HEK293 (cell line): ENCODE data around the gene SNX8.
A peak's percentile ranks its signal among the peaks of the same experiment; 100 is the strongest.

Source experiments
- CTCF ChIA-PET: fragments of 350-600 bp; formaldehyde crosslinking; extraction: SDS; loops from one replicate; lab custom pipeline; 2021; ENCODE audit warnings: antibody characterized with exemption; lab: Yijun Ruan, JAX
- POLR2A ChIA-PET: fragments of 300-600 bp; formaldehyde crosslinking; extraction: SDS; loops from one replicate; lab custom pipeline; 2020; ENCODE audit warnings: antibody characterized with exemption, inconsistent platforms; lab: Yijun Ruan, JAX
- H3K27ac ChIP-seq: fragments of 200-500 bp; sonication (Bioruptor generic); 2 replicates; pipeline ENCODE4 v1.5.1; 2014; ENCODE audit warnings: low read depth, low read length, control low read depth, inconsistent platforms; ENCODE audit errors: extremely low read depth
- H3K36me3 ChIP-seq, 2 experiments: fragments of 200-500 bp in 1 of 2; sonication (Bioruptor generic) in 1 of 2; 1 replicate in 1 of 2; 2 replicates in 1 of 2; pipeline ENCODE4 v1.5.1; 2014 to 2017; ENCODE audit warnings: inconsistent platforms in 2 of 2, low read length in 2 of 2; ENCODE audit not compliant: control insufficient read depth in 2 of 2, insufficient read depth in 1 of 2
- H3K4me1 ChIP-seq: fragments of 200-500 bp; sonication (Bioruptor generic); 2 replicates; pipeline ENCODE4 v1.5.1; 2014; ENCODE audit warnings: mild to moderate bottlenecking, low read length, inconsistent platforms; ENCODE audit not compliant: control insufficient read depth, insufficient read depth
- H3K4me3 ChIP-seq: 2 replicates; pipeline ENCODE4 v1.5.1; 2011; ENCODE audit warnings: low read depth, mild to moderate bottlenecking, control low read depth, low read length, moderate library complexity
- H3K9me3 ChIP-seq: fragments of 200-500 bp; sonication (Bioruptor generic); 2 replicates; pipeline ENCODE4 v1.5.1; 2014; ENCODE audit warnings: low read depth, low read length, inconsistent platforms; ENCODE audit not compliant: control insufficient read depth, insufficient read depth
- IKZF3 ChIP-seq: fragments of 450-650 bp; IDR thresholded peaks from 2 replicates; pipeline ENCODE4 v1.5.0; 2018; ENCODE audit warnings: missing biosample characterization, mild to moderate bottlenecking, missing genetic modification characterization, moderate library complexity
- INSM2 ChIP-seq: fragments of 450-650 bp; formaldehyde crosslinking; IDR thresholded peaks from 2 replicates; pipeline ENCODE4 v1.5.1; 2016; ENCODE audit warnings: missing biosample characterization, missing genetic modification characterization
- KLF9 ChIP-seq: fragments of 450-650 bp; formaldehyde crosslinking; IDR thresholded peaks from 2 replicates; pipeline ENCODE4 v1.5.1; 2016; ENCODE audit warnings: missing biosample characterization, missing genetic modification characterization, low read depth
- ZBTB20 ChIP-seq: fragments of 450-650 bp; formaldehyde crosslinking; IDR thresholded peaks from 2 replicates; pipeline ENCODE4 v1.5.1; 2016; ENCODE audit warnings: missing biosample characterization, missing genetic modification characterization
- ZBTB26 ChIP-seq: fragments of 450-650 bp; formaldehyde crosslinking; optimal IDR thresholded peaks from 2 replicates; pipeline ENCODE3; 2016; ENCODE audit warnings: missing biosample characterization, mild to moderate bottlenecking, missing genetic modification characterization
- ZIC2 ChIP-seq: fragments of 450-650 bp; formaldehyde crosslinking; IDR thresholded peaks from 2 replicates; pipeline ENCODE4 v1.5.1; 2016; ENCODE audit warnings: missing biosample characterization, missing genetic modification characterization
- ZNF114 ChIP-seq: fragments of 450-650 bp; formaldehyde crosslinking; IDR thresholded peaks from 2 replicates; pipeline ENCODE4 v1.5.0; 2017; ENCODE audit warnings: missing biosample characterization, missing genetic modification characterization
- ZNF138 ChIP-seq: fragments of 450-650 bp; formaldehyde crosslinking; IDR thresholded peaks from 2 replicates; pipeline ENCODE4 v1.5.1; 2016; ENCODE audit warnings: missing biosample characterization, missing genetic modification characterization, borderline replicate concordance
- ZNF169 ChIP-seq: fragments of 450-650 bp; formaldehyde crosslinking; IDR thresholded peaks from 2 replicates; pipeline ENCODE4 v1.5.1; 2016; ENCODE audit warnings: missing biosample characterization, missing genetic modification characterization
- ZNF292 ChIP-seq: fragments of 450-650 bp; formaldehyde crosslinking; IDR thresholded peaks from 2 replicates; pipeline ENCODE4 v1.5.1; 2016; ENCODE audit warnings: low read depth, missing biosample characterization, missing genetic modification characterization, borderline replicate concordance
- ZNF335 ChIP-seq: fragments of 450-650 bp; formaldehyde crosslinking; conservative IDR thresholded peaks from 2 replicates; pipeline ENCODE4 v1.5.1; 2016; ENCODE audit warnings: missing biosample characterization, missing genetic modification characterization
- ZNF341 ChIP-seq: fragments of 450-650 bp; formaldehyde crosslinking; IDR thresholded peaks from 2 replicates; pipeline ENCODE4; 2016; ENCODE audit warnings: low read depth, missing biosample characterization, missing genetic modification characterization
- ZNF350 ChIP-seq: fragments of 450-650 bp; formaldehyde crosslinking; IDR thresholded peaks from 2 replicates; pipeline ENCODE4 v1.5.0; 2017; ENCODE audit warnings: missing biosample characterization, mild to moderate bottlenecking, missing genetic modification characterization
- ZNF366 ChIP-seq: fragments of 450-650 bp; formaldehyde crosslinking; conservative IDR thresholded peaks from 2 replicates; pipeline ENCODE4 v1.5.1; 2016; ENCODE audit warnings: missing biosample characterization, missing genetic modification characterization
- ZNF398 ChIP-seq: fragments of 450-650 bp; formaldehyde crosslinking; IDR thresholded peaks from 2 replicates; pipeline ENCODE4 v1.5.1; 2017; ENCODE audit warnings: missing biosample characterization, missing genetic modification characterization
- ZNF561 ChIP-seq: fragments of 450-650 bp; IDR thresholded peaks from 2 replicates; pipeline ENCODE4 v1.5.1; 2018; ENCODE audit warnings: missing biosample characterization, missing genetic modification characterization, borderline replicate concordance
- ZNF692 ChIP-seq: fragments of 450-650 bp; formaldehyde crosslinking; IDR thresholded peaks from 2 replicates; pipeline ENCODE4 v1.5.1; 2016; ENCODE audit warnings: missing biosample characterization, missing genetic modification characterization
- ZNF785 ChIP-seq: fragments of 450-650 bp; formaldehyde crosslinking; IDR thresholded peaks from 2 replicates; pipeline ENCODE4 v1.5.1; 2016; ENCODE audit warnings: missing biosample characterization, missing genetic modification characterization
- ZXDB ChIP-seq: fragments of 450-650 bp; formaldehyde crosslinking; IDR thresholded peaks from 2 replicates; pipeline ENCODE4 v1.5.1; 2016; ENCODE audit warnings: missing biosample characterization, missing genetic modification characterization
- TF ChIP-seq, protein P1 (sequence below): fragments of 450-650 bp; formaldehyde crosslinking; IDR thresholded peaks from 2 replicates; pipeline ENCODE4 v1.5.1; 2016; ENCODE audit warnings: missing biosample characterization, missing genetic modification characterization
- TF ChIP-seq, protein P2 (sequence below): fragments of 450-650 bp; formaldehyde crosslinking; IDR thresholded peaks from 2 replicates; pipeline ENCODE4 v1.5.1; 2016; ENCODE audit warnings: missing biosample characterization, missing genetic modification characterization
- TF ChIP-seq, protein P3 (sequence below): fragments of 450-650 bp; formaldehyde crosslinking; IDR thresholded peaks from 2 replicates; pipeline ENCODE4; 2016; ENCODE audit warnings: missing biosample characterization, missing genetic modification characterization

SNX8 gene

GRCh38 chr7:2232766-2233520, 81.3 kb downstream of the SNX8 start, which contains the start of gene MAD1L1 (continued):
- TF ChIP-seq, protein P1, sequence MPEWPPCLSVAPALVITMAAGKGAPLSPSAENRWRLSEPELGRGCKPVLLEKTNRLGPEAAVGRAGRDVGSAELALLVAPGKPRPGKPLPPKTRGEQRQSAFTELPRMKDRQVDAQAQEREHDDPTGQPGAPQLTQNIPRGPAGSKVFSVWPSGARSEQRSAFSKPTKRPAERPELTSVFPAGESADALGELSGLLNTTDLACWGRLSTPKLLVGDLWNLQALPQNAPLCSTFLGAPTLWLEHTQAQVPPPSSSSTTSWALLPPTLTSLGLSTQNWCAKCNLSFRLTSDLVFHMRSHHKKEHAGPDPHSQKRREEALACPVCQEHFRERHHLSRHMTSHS (tag by site-specific recombination) = no peak
- TF ChIP-seq, protein P2, sequence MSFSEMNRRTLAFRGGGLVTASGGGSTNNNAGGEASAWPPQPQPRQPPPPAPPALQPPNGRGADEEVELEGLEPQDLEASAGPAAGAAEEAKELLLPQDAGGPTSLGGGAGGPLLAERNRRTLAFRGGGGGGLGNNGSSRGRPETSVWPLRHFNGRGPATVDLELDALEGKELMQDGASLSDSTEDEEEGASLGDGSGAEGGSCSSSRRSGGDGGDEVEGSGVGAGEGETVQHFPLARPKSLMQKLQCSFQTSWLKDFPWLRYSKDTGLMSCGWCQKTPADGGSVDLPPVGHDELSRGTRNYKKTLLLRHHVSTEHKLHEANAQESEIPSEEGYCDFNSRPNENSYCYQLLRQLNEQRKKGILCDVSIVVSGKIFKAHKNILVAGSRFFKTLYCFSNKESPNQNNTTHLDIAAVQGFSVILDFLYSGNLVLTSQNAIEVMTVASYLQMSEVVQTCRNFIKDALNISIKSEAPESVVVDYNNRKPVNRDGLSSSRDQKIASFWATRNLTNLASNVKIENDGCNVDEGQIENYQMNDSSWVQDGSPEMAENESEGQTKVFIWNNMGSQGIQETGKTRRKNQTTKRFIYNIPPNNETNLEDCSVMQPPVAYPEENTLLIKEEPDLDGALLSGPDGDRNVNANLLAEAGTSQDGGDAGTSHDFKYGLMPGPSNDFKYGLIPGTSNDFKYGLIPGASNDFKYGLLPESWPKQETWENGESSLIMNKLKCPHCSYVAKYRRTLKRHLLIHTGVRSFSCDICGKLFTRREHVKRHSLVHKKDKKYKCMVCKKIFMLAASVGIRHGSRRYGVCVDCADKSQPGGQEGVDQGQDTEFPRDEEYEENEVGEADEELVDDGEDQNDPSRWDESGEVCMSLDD (tag by site-specific recombination) = no peak
- TF ChIP-seq ZNF785 (tag by site-specific recombination) (no peak), INSM2 (tag by site-specific recombination) (no peak), ZNF350 (tag by site-specific recombination) (no peak), ZNF169 (tag by site-specific recombination) (no peak), IKZF3 (tag by site-specific recombination) (peak; percentile 93), ZNF692 (peak; percentile 63; the same call in 1 of the 2 replicates), ZNF561 (tag by site-specific recombination) (no peak), ZXDB (tag by site-specific recombination) (peak; percentile 75)
- TF ChIP-seq, protein P3, sequence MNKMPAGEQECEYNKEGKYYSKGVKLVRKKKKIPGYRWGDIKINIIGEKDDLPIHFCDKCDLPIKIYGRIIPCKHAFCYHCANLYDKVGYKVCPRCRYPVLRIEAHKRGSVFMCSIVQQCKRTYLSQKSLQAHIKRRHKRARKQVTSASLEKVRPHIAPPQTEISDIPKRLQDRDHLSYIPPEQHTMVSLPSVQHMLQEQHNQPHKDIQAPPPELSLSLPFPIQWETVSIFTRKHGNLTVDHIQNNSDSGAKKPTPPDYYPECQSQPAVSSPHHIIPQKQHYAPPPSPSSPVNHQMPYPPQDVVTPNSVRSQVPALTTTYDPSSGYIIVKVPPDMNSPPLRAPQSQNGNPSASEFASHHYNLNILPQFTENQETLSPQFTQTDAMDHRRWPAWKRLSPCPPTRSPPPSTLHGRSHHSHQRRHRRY (tag by site-specific recombination) = no peak

GRCh38 chr7:2231992-2232765, 82.1 kb downstream of the SNX8 start:
- peaks cover 2% of the 10 kb centered on the region; the same call in 1 of the 2 replicates for H3K4me1 ChIP-seq
- ChIA-PET CTCF (interaction anchor here (0.6 to 2.8 kb wide), 6 partner anchors 9 to 783 kb away, joined by 3 to 7 read pairs (median 3); partner anchors contain the start of genes MRM2 and NUDT1), POLR2A (interaction anchor here (0.9 to 2.6 kb wide), 4 partner anchors 9 to 568 kb away, joined by 3 to 25 read pairs (median 4); partner anchors contain the start of genes MRM2 and NUDT1)
- TF ChIP-seq ZBTB20 (tag by site-specific recombination) = no peak
- no peak for TF ChIP-seq ZNF366
- peak; percentile 60 for TF ChIP-seq ZNF335 (tag by site-specific recombination)
- TF ChIP-seq ZNF398 (tag by site-specific recombination) = 0 out of 2 replicates have a peak, but pooled peaks have one; percentile 24
- peak; percentile 66 for TF ChIP-seq ZBTB26 (tag by site-specific recombination)
- peak; percentile 48 for TF ChIP-seq KLF9
- no peak for TF ChIP-seq ZNF138 (tag by site-specific recombination)
- peak; percentile 19; the same call in 1 of the 2 replicates for TF ChIP-seq ZIC2 (tag by site-specific recombination)
- TF ChIP-seq ZNF341 (tag by site-specific recombination) = peak; percentile 52
- no peak for TF ChIP-seq ZNF292
- TF ChIP-seq ZNF114 (tag by site-specific recombination) = no peak
- peaks cover 23 to 58% of the 10 kb centered on the region in 2 experiments for H3K36me3 ChIP-seq
- H3K27ac ChIP-seq = peak overlapping the region; percentile 67; the same call in 1 of the 2 replicates
- H3K9me3 ChIP-seq = no peaks in the 10 kb centered on the region
- peak overlapping the region; percentile 63 for H3K4me3 ChIP-seq
